ENCODE measurements around the gene LPCAT3.

The LPCAT3 gene

GRCh38 chr12:7035463-7035862 is 17.2 kb upstream of the LPCAT3 start:
- no peak for TF ChIP-seq CTCF (IDR thresholded peaks at IDR 0.05; ENCODE audit: low read length, missing control alignments)
- DNase-seq (ENCODE audit: low read depth) = no peak

GRCh38 chr12:7034464-7034863 is 16.2 kb upstream of the LPCAT3 start:
- no peak overlapping the region for H3K4me3 ChIP-seq (replicated peaks; ENCODE audit: low read depth, low read length)
- TF ChIP-seq CTCF (IDR thresholded peaks at IDR 0.05; ENCODE audit: low read length, missing control alignments) = no peak
- DNase-seq (ENCODE audit: low read depth) = no peak

More at GRCh38 chr12:7035463-7035862, 17.2 kb upstream of the LPCAT3 start:
- H3K4me3 ChIP-seq (replicated peaks; ENCODE audit: low read depth, low read length) = no peak overlapping the region

- TF ChIP-seq CTCF (IDR thresholded peaks at IDR 0.05; ENCODE audit: low read length, missing control alignments) = no peak
Observed at GRCh38 chr12:7032990-7033389, 14.7 kb upstream of the LPCAT3 start.

GRCh38 chr12:7031306-7031705 is 13.0 kb upstream of the LPCAT3 start:
- H3K4me3 ChIP-seq (replicated peaks; ENCODE audit: low read depth, low read length) = no peak overlapping the region
- no peak for DNase-seq (ENCODE audit: low read depth)
- no peak for TF ChIP-seq CTCF (IDR thresholded peaks at IDR 0.05; ENCODE audit: low read length, missing control alignments)

More at GRCh38 chr12:7032990-7033389, 14.7 kb upstream of the LPCAT3 start:
- no peak for DNase-seq (ENCODE audit: low read depth)
- H3K4me3 ChIP-seq (replicated peaks; ENCODE audit: low read depth, low read length) = no peak overlapping the region

- TF ChIP-seq CTCF (IDR thresholded peaks at IDR 0.05; ENCODE audit: low read length, missing control alignments) = no peak
- no peak for DNase-seq (ENCODE audit: low read depth)
- no peak overlapping the region for H3K4me3 ChIP-seq (replicated peaks; ENCODE audit: low read depth, low read length)
Observed at GRCh38 chr12:7026854-7027253, 8.6 kb upstream of the LPCAT3 start.

GRCh38 chr12:7023114-7023513 is 4.8 kb upstream of the LPCAT3 start:
- no peak for TF ChIP-seq CTCF (IDR thresholded peaks at IDR 0.05; ENCODE audit: low read length, missing control alignments)
- no peak for DNase-seq (ENCODE audit: low read depth)
- H3K4me3 ChIP-seq (replicated peaks; ENCODE audit: low read depth, low read length) = no peak overlapping the region

- DNase-seq (ENCODE audit: low read depth) = no peak
- no peak overlapping the region for H3K4me3 ChIP-seq (replicated peaks; ENCODE audit: low read depth, low read length)
- TF ChIP-seq CTCF (IDR thresholded peaks at IDR 0.05; ENCODE audit: low read length, missing control alignments) = no peak
Observed at GRCh38 chr12:7021956-7022355, 3.7 kb upstream of the LPCAT3 start.
